Measurements from ENCODE around the gene SERPINB1. TPM values are rescaled to one million over a fixed set of nuclear protein-coding genes. Genes with fewer than 3 reads are reported as not detected.

The SERPINB1 gene
- total RNA-seq, 2 donors from 2014 or later: 41.0 to 62.3 TPM

GRCh38 chr6:2839982-2840748 lies 1.5 kb downstream of the SERPINB1 start:
- no peaks in the 10 kb centered on the region for H3K9me3 ChIP-seq
- ATAC-seq (ENCODE audit: insufficient number of reproducible peaks, low FRiP score, low read depth): no peak
- peak overlapping the region; percentile 96 to 97 for H3K27ac ChIP-seq
- H3K4me3 ChIP-seq: peak overlapping the region; percentile 86
- H3K4me1 ChIP-seq (ENCODE audit: control insufficient read depth in 1 of 2, low read depth in 2 of 2): peaks cover 22 to 26% of the 10 kb centered on the region in 2 donors
- peaks cover 19% of the 10 kb centered on the region for H3K36me3 ChIP-seq
- TF ChIP-seq CTCF (IDR thresholded peaks at IDR 0.05): no peak
- H3K27me3 ChIP-seq (replicated peaks; ENCODE audit: insufficient read depth): no peaks in the 10 kb centered on the region
- DNase-seq (ENCODE audit: low spot score): no peak

GRCh38 chr6:2839195-2839981 lies 2.3 kb downstream of the SERPINB1 start:
- ATAC-seq (ENCODE audit: insufficient number of reproducible peaks, low FRiP score, low read depth): no peak
- Histone ChIP-seq H3K36me3 (peaks cover 20% of the 10 kb centered on the region), H3K9me3 (no peaks in the 10 kb centered on the region), H3K4me1 (ENCODE audit: control insufficient read depth in 1 of 2, low read depth in 2 of 2) (peaks cover 22 to 26% of the 10 kb centered on the region in 2 donors), H3K27ac (no peak overlapping the region), H3K4me3 (peak overlapping the region; percentile 86), H3K27me3 (replicated peaks; ENCODE audit: insufficient read depth) (no peaks in the 10 kb centered on the region)
- no peak for DNase-seq (ENCODE audit: low spot score)
- no peak for TF ChIP-seq CTCF (IDR thresholded peaks at IDR 0.05)

GRCh38 chr6:2838251-2838650 lies 3.4 kb downstream of the SERPINB1 start:
- no peak for TF ChIP-seq CTCF (IDR thresholded peaks at IDR 0.05)
- H3K27ac ChIP-seq: no peak overlapping the region
- DNase-seq (ENCODE audit: low spot score): no peak
- peaks cover 22 to 26% of the 10 kb centered on the region in 2 donors for H3K4me1 ChIP-seq (ENCODE audit: control insufficient read depth in 1 of 2, low read depth in 2 of 2)
- H3K27me3 ChIP-seq (replicated peaks; ENCODE audit: insufficient read depth): no peaks in the 10 kb centered on the region
- H3K36me3 ChIP-seq: peaks cover 27% of the 10 kb centered on the region
- H3K9me3 ChIP-seq: no peaks in the 10 kb centered on the region
- no peak overlapping the region for H3K4me3 ChIP-seq
- no peak for ATAC-seq (ENCODE audit: insufficient number of reproducible peaks, low FRiP score, low read depth)

- peaks cover 31% of the 10 kb centered on the region for H3K36me3 ChIP-seq
- H3K4me3 ChIP-seq: no peak overlapping the region
- no peak for DNase-seq (ENCODE audit: low spot score)
- ATAC-seq (ENCODE audit: insufficient number of reproducible peaks, low FRiP score, low read depth): no peak
- no peaks in the 10 kb centered on the region for H3K9me3 ChIP-seq
- no peaks in the 10 kb centered on the region for H3K27me3 ChIP-seq (replicated peaks; ENCODE audit: insufficient read depth)
- H3K27ac ChIP-seq: no peak overlapping the region
- TF ChIP-seq CTCF (IDR thresholded peaks at IDR 0.05): no peak
- peaks cover 6 to 10% of the 10 kb centered on the region in 2 donors for H3K4me1 ChIP-seq (ENCODE audit: control insufficient read depth in 1 of 2, low read depth in 2 of 2)
Measured at GRCh38 chr6:2834262-2834661, 7.4 kb downstream of the SERPINB1 start.

- H3K4me1 ChIP-seq (ENCODE audit: control insufficient read depth in 1 of 2, low read depth in 2 of 2): peaks cover 4 to 7% of the 10 kb centered on the region in 2 donors
- ATAC-seq (ENCODE audit: insufficient number of reproducible peaks, low FRiP score, low read depth) (no peak), DNase-seq (ENCODE audit: low spot score) (no peak)
- no peak overlapping the region for H3K4me3 ChIP-seq
- H3K27me3 ChIP-seq (replicated peaks; ENCODE audit: insufficient read depth): no peaks in the 10 kb centered on the region
- TF ChIP-seq CTCF (IDR thresholded peaks at IDR 0.05): no peak
- H3K36me3 ChIP-seq: peaks cover 20% of the 10 kb centered on the region
- H3K9me3 ChIP-seq: no peaks in the 10 kb centered on the region
- no peak overlapping the region for H3K27ac ChIP-seq
Measured at GRCh38 chr6:2831392-2831791, 10.3 kb downstream of the SERPINB1 start.
